GM19025 (cell line): Measurements from ENCODE around the gene SLC25A30.
"Not testable (repeated sequence)": the region's sequence is repeated elsewhere in the genome, so short reads cannot be mapped to it uniquely, and the experiment has no call there.

Experiments
- ATAC-seq: cut with Tn5 transposase; IDR thresholded peaks from one replicate; pipeline ENCODE4 v1.9.1; 2021; ENCODE audit warnings: mild to moderate bottlenecking, low read depth, moderate library complexity; ENCODE audit not compliant: unreplicated experiment

Gene SLC25A30

DNA sequence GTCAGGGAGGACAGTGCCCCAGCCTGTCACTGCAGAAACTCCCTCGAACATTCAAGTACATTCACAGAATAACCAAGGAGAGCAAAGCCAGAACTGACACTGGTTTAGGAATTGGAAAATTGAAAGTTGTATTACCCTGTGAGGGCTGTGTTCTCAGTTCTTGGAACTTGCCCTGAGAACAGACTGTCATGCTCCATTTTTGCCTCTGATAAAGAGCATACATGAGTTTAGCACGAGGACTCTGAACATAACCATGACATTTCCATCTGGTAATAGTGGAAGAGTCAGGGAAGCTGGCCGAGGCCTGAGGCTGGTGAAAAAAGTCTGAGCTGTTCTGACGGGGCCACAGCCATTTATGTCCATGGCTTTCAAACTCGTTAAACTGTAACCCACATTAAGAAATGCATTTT, 15.2 kb upstream of the SLC25A30 start:
- no peak for ATAC-seq

- ATAC-seq: no peak
Observed at GRCh38 chr13:45432737-45433380, 14.7 kb upstream of the SLC25A30 start.

GRCh38 chr13:45426056-45426841, 8.1 kb upstream of the SLC25A30 start:
- ATAC-seq: not testable (repeated sequence)

DNA sequence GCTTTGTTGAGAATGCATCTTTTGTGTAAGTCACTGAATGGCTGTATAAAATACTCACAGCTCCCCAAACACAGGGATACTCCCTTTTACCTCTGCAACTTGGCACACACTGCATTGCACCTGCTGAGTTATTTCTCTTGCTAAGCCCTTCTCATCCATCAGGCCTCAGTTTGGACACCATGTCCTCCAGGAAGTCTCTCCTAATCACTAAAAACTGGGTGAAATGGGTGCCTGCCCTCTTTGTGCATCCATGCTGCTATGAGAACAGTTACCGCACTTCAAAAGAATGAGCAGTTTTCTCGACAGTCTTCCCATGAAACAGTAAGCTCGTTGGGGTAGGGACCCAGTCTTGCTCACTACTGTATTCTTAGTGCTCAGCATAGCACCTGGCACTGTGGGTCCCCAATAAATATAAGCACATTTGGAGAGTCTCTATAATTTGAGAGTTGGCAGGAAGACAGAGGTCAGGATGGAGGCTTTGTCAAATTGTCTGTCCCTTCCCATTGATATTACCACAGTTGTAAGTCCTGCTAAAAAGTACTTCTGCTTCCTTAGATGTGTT, 4.6 kb upstream of the SLC25A30 start:
- no peak for ATAC-seq

- no peak for ATAC-seq
Observed at GRCh38 chr13:45419945-45420344, 1.8 kb upstream of the SLC25A30 start.

- not testable (repeated sequence) for ATAC-seq
Observed at GRCh38 chr13:45419389-45419788, 1.2 kb upstream of the SLC25A30 start.

DNA sequence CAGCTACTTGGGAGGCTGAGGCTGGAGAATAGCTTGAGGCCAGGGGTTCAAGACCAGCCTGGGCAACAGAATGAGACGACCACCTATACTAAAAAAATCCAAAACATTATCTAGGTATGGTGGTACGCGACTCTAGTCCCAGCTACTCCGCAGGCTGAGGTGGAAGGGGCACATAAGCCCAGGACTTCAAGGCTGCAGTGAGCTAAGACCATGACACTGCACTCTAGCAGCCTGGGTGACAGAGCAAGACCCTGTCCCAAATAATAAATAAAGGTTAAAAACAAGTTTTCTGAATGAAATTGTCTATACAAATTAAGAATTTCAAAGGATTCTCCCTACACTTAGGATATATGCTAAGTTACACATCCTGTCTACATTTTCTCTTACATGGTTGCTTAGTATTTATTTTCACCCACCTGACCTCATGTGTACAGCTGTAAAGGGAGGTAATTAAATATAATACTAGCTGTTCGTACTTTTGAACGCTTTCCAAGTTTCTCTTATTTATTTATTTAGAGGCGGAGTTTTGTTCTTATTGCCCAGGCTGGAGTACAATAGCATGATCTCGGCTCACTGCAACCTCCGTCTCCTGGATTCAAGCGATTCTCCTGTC, 1.6 kb downstream of the SLC25A30 start:
- no peak for ATAC-seq

GRCh38 chr13:45415112-45415511, 3.1 kb downstream of the SLC25A30 start:
- no peak for ATAC-seq

DNA sequence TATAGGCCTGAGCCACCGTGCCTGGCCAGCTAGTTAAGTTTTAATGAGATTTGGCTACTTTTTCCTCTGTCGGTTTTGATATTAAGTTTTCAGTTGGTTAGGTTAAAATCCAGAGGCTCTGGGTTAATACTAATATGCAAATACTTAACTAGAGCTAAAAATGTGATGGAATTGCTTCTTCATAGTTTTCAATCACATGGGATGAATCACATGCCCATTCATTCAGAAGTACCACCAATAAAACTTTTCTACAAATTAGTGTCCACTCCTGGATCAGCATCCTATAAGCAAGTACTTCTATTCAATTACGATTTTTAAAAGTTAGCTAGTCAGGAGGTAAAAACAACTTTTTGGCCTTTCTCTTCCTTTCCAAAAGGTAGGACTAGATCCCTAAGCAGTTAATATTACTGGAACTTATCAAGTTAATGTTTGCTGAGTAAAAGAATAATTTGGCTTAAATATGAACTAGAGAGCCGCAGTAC, 4.3 kb downstream of the SLC25A30 start:
- ATAC-seq: no peak

DNA sequence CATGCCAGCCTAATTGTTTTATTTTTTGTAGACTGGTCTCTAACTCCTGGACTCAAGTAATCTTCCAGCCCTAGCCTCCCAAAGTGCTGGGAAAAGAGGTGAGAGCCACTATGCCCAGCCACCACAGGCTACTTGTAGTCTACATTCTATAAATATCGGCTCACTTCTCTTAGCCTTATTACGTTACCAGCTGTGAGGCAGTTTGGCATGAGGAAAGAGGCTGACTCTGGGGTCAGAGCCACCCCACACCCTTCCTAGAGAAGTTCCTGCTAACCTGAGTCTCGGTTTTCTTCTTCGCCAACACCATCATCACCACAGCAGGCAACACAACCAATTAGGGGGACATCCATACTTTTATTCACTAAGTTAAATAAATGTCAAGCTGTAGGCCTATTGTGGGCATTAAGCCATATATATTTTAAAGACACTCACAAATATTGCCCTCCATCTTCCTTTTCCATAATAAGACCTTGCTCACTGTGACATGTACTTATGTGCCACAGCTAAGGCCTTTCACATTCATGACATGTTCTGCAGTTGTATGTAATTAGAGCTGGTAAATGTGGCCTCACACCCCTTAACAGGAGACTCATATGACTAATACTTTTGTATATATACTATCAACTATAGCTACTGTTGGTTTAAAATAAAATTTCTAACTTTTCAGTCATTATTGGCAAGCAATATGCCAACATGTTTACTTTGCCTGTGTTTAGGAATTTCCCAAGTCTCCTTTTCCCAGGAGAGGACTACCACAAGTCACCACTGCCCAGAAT, 5.7 kb downstream of the SLC25A30 start:
- ATAC-seq: no peak

DNA sequence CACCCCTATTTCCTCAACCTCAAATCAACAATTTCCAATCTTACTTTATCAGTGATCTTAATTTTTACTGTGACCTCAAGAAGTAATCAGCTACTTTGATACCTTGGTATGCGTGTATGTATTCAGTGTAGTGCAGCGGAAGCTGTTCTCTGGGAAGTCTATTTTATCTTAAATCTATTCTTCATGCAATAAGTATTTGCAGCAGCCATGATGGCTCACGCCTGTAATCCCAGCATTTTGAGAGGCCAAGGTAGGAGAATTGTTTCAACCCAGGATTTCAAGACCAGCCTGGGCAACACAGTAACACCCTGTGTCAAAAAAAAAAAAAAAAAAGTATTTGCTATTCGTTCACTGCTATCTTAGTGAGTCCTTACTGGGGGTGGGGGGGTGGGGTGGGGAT, 6.5 kb downstream of the SLC25A30 start:
- no peak for ATAC-seq

DNA sequence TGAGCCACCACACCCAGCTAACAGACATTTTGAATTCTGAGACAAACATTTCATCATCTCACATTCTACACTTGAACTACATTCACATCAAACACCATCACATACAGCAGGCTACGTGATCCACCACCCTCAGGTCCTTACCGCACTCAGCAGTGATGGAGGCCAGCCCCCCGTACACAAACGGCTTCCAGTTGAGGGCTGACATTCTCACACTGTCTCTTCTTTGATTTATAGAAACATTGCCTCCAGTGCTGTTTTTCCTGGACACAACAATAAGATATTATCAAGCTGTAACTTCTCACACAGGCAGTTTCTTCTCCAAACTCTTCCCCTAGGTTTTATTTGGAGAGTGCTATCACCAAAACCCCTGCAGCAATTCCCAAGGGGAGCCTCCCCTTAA, 7.0 kb downstream of the SLC25A30 start:
- no peak for ATAC-seq

DNA sequence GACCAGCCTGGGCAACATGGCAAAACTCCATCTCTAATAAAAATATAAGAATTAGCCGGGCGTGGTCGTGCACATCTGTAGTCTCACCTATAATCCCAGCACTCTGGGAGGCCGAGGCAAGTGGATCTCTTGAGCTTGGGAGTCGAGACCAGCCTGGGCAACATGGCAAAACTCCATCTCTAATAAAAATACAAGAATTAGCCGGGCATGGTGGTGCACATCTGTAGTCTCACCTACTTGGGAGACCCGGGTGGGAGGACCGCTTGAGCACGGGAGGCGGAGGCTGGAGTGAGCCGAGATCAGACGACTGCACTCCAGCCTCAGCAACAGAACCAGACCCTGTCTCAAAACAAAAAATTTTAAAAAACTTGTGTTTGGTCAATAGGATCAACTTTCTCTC, 7.7 kb downstream of the SLC25A30 start:
- ATAC-seq: no peak

GRCh38 chr13:45410001-45410400, 8.2 kb downstream of the SLC25A30 start:
- ATAC-seq: no peak

DNA sequence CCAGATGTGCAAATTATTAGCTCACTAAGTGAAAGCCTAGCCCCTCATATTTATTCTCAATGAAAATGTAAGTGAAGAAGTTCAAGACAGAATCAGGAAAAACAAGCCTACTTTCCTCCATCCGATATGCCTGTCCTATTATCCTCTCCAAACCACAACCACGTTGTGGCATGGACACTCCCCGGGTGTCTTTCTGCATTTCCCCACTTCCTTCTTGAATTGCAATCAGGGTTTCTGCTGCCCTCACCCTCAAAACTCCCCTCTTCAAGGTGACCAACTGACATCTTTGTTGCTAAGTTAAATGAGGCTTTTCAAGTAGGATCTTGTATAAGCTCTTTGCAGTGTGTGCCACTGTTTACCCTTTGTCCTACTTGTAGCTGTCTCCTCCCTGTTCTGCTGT, 11.8 kb downstream of the SLC25A30 start:
- no peak for ATAC-seq

DNA sequence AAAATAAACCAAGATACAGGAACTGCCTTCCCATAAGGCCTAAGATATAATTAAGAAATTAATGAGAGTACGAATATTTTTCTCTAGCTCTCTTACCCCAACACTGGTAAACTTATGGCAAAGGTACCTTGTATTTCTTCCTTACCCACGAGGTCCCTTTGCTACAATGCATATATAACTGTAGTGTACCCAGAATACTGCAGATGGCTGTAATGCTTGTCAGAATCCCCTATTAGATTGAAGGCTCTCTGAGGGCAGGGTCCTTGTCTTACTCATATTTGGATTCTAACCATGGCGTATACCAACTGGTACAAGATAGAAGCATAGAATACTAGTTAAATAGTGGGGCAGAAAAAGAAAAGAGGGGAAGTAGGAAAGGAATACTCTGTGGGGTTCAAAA, 15.1 kb downstream of the SLC25A30 start:
- ATAC-seq: no peak

GRCh38 chr13:45402641-45403040, 15.5 kb downstream of the SLC25A30 start:
- ATAC-seq: no peak

GRCh38 chr13:45401314-45401713, 16.9 kb downstream of the SLC25A30 start:
- no peak for ATAC-seq

- ATAC-seq: no peak
Observed at GRCh38 chr13:45398877-45399276, 19.3 kb downstream of the SLC25A30 start.

DNA sequence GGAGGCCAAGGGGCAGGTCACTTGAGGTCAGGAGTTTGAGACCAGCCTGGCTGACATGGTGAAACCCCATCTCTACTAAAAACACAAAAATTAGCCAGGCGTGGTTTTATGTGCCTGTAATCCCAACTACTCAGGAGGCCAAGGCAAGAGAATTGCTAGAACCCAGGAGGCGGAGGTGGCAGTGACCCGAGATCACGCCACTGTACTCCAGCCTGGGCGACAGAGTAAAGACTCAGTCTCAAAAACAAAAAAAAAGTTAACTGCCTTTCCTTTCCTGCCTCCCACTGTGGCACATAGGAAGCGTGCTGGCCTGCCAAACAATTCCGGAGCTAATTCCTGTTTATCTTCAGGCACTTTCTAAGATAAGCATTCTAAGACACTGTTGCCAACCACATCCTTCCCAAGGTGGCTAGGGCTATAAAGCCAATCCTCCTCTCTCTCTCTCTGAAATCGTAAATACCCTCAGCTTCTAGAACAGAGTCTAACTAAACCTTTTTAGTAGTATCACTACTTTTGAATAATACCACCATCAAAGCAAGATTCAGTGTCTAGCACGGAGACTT, 21.6 kb downstream of the SLC25A30 start:
- ATAC-seq: no peak
